Adipocyte (in vitro differentiated cells): ENCODE data around the gene SLC27A2.

Experiments used
- DNase-seq: peaks from one replicate; pipeline ENCODE4 v3.0.0-alpha.2; 2015; ENCODE audit warnings: low read depth
- H3K27me3 ChIP-seq: replicated peaks from 2 replicates; pipeline ENCODE4 v1.7.0; 2013; ENCODE audit warnings: mild to moderate bottlenecking, low read length, moderate library complexity; ENCODE audit not compliant: control insufficient read depth, insufficient read depth
- H3K36me3 ChIP-seq: 2 replicates; pipeline ENCODE4 v1.7.0; 2013; ENCODE audit warnings: low read length, mild to moderate bottlenecking, moderate library complexity; ENCODE audit not compliant: control insufficient read depth, insufficient read depth, severe bottlenecking
- H3K4me1 ChIP-seq: 2 replicates; pipeline ENCODE4 v1.7.0; 2013; ENCODE audit warnings: mild to moderate bottlenecking, low read length, moderate library complexity; ENCODE audit not compliant: control insufficient read depth, insufficient read depth
- H3K4me3 ChIP-seq: 2 replicates; pipeline ENCODE4 v1.7.0; 2013; ENCODE audit warnings: mild to moderate bottlenecking, low read length, moderate library complexity
- H3K9ac ChIP-seq: 2 replicates; pipeline ENCODE4 v1.7.0; 2013; ENCODE audit warnings: mild to moderate bottlenecking, low read length, moderate library complexity
- H3K9me3 ChIP-seq: 2 replicates; pipeline ENCODE4 v1.7.0; 2013; ENCODE audit warnings: mild to moderate bottlenecking, low read length, moderate library complexity; ENCODE audit not compliant: control insufficient read depth

SLC27A2 gene

GRCh38 chr15:50192926-50193620 is 11.1 kb downstream of the SLC27A2 start:
- Histone ChIP-seq H3K4me1 (no peaks in the 10 kb centered on the region), H3K4me3 (no peak overlapping the region)
- no peak for DNase-seq

GRCh38 chr15:50202003-50202402 is 20.0 kb downstream of the SLC27A2 start:
- no peaks in the 10 kb centered on the region for H3K4me1 ChIP-seq
- H3K36me3 ChIP-seq = no peaks in the 10 kb centered on the region
- H3K4me3 ChIP-seq = no peak overlapping the region
- H3K27me3 ChIP-seq = no peaks in the 10 kb centered on the region
- no peaks in the 10 kb centered on the region for H3K9me3 ChIP-seq
- DNase-seq = no peak
- H3K9ac ChIP-seq = no peak overlapping the region

More at GRCh38 chr15:50192926-50193620, 11.1 kb downstream of the SLC27A2 start:
- no peaks in the 10 kb centered on the region for H3K36me3 ChIP-seq
- H3K27me3 ChIP-seq = peaks cover 4% of the 10 kb centered on the region
- no peak overlapping the region for H3K9ac ChIP-seq
- H3K9me3 ChIP-seq = no peaks in the 10 kb centered on the region

- H3K9ac ChIP-seq = no peak overlapping the region
- H3K9me3 ChIP-seq = no peaks in the 10 kb centered on the region
- H3K36me3 ChIP-seq = no peaks in the 10 kb centered on the region
- DNase-seq = no peak
- H3K27me3 ChIP-seq = peaks cover 15% of the 10 kb centered on the region
- H3K4me1 ChIP-seq = no peaks in the 10 kb centered on the region
- no peak overlapping the region for H3K4me3 ChIP-seq
Observed at GRCh38 chr15:50206020-50206419, 24.0 kb downstream of the SLC27A2 start.

- no peak overlapping the region for H3K9ac ChIP-seq
- H3K36me3 ChIP-seq = no peaks in the 10 kb centered on the region
- no peak overlapping the region for H3K4me3 ChIP-seq
- peaks cover 9% of the 10 kb centered on the region for H3K9me3 ChIP-seq
- H3K4me1 ChIP-seq = no peaks in the 10 kb centered on the region
- no peak for DNase-seq
- H3K27me3 ChIP-seq = peaks cover 15% of the 10 kb centered on the region
Observed at GRCh38 chr15:50209809-50210208, 27.8 kb downstream of the SLC27A2 start.

- no peak overlapping the region for H3K4me3 ChIP-seq
- DNase-seq = no peak
Observed at GRCh38 chr15:50210462-50211157, 28.6 kb downstream of the SLC27A2 start.

GRCh38 chr15:50218291-50218690 is 36.3 kb downstream of the SLC27A2 start:
- Histone ChIP-seq H3K9ac (no peak overlapping the region), H3K9me3 (peaks cover 4% of the 10 kb centered on the region), H3K36me3 (no peaks in the 10 kb centered on the region), H3K4me1 (no peaks in the 10 kb centered on the region), H3K27me3 (peaks cover 18% of the 10 kb centered on the region), H3K4me3 (no peak overlapping the region)
- no peak for DNase-seq

More at GRCh38 chr15:50210462-50211157, 28.6 kb downstream of the SLC27A2 start:
- H3K4me1 ChIP-seq = no peaks in the 10 kb centered on the region
- H3K27me3 ChIP-seq = peaks cover 15% of the 10 kb centered on the region
- no peak overlapping the region for H3K9ac ChIP-seq
- no peaks in the 10 kb centered on the region for H3K36me3 ChIP-seq
- peaks cover 14% of the 10 kb centered on the region for H3K9me3 ChIP-seq

- no peak overlapping the region for H3K4me3 ChIP-seq
- H3K36me3 ChIP-seq = no peaks in the 10 kb centered on the region
- H3K9me3 ChIP-seq = peaks cover 4% of the 10 kb centered on the region
- H3K9ac ChIP-seq = no peak overlapping the region
- H3K4me1 ChIP-seq = no peaks in the 10 kb centered on the region
- peaks cover 18% of the 10 kb centered on the region for H3K27me3 ChIP-seq
- DNase-seq = no peak
Observed at GRCh38 chr15:50218691-50219090, 36.7 kb downstream of the SLC27A2 start.

- H3K4me1 ChIP-seq = no peaks in the 10 kb centered on the region
- peaks cover 18% of the 10 kb centered on the region for H3K27me3 ChIP-seq
- no peak overlapping the region for H3K9ac ChIP-seq
- DNase-seq = peak; percentile 7
- H3K36me3 ChIP-seq = no peaks in the 10 kb centered on the region
- H3K4me3 ChIP-seq = no peak overlapping the region
- peaks cover 4% of the 10 kb centered on the region for H3K9me3 ChIP-seq
Observed at GRCh38 chr15:50219820-50220219, 37.8 kb downstream of the SLC27A2 start.

GRCh38 chr15:50222181-50222580 is 40.2 kb downstream of the SLC27A2 start:
- DNase-seq = no peak
- Histone ChIP-seq H3K27me3 (peaks cover 18% of the 10 kb centered on the region), H3K9me3 (no peaks in the 10 kb centered on the region), H3K4me1 (no peaks in the 10 kb centered on the region), H3K36me3 (no peaks in the 10 kb centered on the region), H3K9ac (no peak overlapping the region), H3K4me3 (no peak overlapping the region)

GRCh38 chr15:50224606-50225005 is 42.6 kb downstream of the SLC27A2 start:
- no peak overlapping the region for H3K9ac ChIP-seq
- no peak overlapping the region for H3K4me3 ChIP-seq
- no peaks in the 10 kb centered on the region for H3K4me1 ChIP-seq
- H3K36me3 ChIP-seq = no peaks in the 10 kb centered on the region
- no peaks in the 10 kb centered on the region for H3K9me3 ChIP-seq
- peaks cover 16% of the 10 kb centered on the region for H3K27me3 ChIP-seq
- peak; percentile 22 for DNase-seq

- Histone ChIP-seq H3K27me3 (peaks cover 12% of the 10 kb centered on the region), H3K9ac (no peak overlapping the region), H3K4me1 (no peaks in the 10 kb centered on the region), H3K9me3 (no peaks in the 10 kb centered on the region), H3K4me3 (no peak overlapping the region), H3K36me3 (no peaks in the 10 kb centered on the region)
- no peak for DNase-seq
Observed at GRCh38 chr15:50225057-50225456, 43.1 kb downstream of the SLC27A2 start.
